Activated CD4-positive, alpha-beta T cell treated with anti-CD3 and anti-CD28 coated beads, Interleukin-2, Interleukin-4, amounts not matched to agents 100 ng/mL and 50 ng/mL, durations not matched to agents 16 hours and 8 hours (primary cell): ENCODE data around the gene PROM2.

Experiments
- DNase-seq: peaks from one replicate; pipeline ENCODE4 v3.0.0-alpha.2; 2020; ENCODE audit warnings: low spot score

Gene PROM2

DNA sequence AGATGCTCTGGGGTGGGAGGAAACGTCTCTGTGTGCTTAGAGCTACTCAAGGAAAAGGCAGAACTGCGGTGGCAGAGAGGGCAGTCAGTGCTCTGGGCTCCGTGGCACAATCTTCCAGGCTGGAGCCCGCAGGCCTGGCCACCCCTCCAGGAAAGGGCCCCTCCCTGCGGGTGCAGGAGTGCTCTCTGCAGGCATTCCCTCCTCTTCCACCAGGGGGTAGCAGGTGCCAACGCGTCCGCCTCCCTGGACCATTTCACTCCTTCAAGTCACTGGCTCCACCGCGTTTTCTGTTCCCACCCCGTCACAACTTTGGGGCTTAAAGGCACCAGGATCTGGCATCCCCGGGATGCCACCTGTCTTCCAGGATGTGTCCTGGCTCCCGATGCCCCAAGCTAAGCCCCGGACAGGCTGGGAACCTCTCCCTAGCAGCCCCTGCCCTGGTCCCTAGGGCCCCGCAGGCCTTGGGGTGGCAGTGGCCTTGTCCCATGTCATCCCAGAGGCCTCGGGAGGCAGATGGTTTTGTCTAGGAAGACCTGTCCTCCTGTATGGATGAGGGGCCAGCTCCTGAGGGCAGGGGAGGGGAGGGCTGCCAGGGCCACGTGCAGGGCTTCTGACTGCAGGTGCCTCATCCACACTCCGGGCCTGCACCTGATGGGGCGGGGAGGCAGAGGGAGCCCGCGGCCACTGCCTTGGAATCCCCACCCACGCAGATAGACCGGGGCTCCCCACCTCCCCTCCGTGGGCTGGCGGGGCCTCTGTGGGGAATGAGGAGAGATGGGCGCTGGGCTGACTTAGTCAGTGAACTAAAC lies 49.3 kb downstream of the PROM2 start:
- DNase-seq: no peak

DNA sequence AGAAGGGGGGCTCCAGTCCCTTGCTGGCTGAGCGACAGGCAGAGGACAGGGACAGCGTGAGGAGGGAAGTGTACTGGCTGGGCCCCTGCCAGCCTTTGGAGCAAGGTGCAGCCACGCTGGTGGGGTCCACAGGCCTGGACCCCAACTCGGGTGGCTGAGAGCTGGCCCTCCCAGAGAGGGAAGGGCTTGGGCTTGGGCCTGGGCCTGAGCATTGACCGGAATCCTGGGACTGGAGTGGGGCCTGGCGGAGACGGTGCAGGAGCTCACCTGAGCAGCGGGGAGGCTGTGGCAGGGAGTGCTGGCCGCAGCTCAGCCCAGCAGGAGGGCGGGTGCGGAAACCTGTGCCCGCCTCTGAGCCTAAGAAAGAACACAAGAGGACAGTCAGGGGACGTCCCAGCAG lies 50.8 kb downstream of the PROM2 start:
- no peak for DNase-seq

DNA sequence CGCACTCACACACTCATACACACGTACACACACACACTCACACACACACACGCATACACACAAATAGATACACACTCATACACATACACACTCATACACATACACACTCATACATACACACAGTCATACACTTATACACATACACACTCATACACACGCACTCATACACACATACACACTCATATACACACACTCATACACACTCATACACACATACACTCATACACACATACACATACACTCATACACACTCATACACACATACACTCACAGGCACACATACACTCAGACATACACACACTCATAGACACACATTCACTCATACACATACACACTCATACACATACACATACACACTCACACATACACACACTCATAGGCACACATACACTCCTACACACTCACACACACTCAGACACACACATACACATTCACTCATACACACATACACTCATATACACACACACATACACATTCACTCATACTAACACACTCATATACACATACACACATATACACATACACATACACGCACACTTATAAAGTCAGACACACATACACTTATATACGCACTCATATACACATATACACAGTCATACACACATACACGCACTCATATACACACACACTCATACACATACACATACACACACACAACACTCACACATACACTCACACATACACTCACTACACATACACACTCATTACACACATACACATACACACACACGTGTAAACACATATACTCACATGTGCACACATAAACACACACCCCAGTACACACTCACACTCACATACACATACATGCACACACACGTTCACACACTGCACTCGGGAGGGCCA lies 51.6 kb downstream of the PROM2 start:
- no peak for DNase-seq

DNA sequence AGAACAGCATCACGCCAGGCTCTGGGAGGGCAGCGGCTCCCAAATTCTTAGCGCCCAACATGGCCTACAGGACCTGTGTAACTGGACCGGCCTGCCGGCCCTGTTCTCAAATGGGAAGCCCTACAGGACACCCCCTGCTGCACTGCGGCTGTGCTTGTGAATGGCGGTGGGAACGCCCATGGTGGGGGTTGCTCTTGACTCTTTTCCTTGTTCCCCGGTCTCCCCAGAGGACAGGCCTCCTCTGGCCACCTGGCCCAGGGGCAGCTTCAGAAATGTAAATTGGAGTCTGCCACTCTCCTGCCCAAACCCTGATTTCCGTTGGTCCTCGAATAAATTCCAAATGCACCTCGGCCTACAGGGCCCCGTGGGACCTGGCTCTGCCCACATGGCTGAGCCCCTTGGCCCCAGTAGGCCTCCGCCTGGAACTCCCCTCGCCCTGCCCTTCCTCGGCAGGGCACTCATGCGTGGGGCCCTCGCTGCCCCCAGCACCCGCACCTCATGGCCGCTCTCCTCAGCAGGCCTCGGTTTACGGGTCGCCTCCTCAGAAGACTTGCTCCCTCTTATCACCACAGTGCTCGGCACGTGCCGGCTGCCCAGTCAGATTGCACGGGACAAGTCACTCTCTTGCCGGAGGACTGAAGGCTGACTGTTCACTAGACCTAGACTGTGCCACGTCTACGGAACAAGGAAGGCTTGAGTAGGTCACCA lies 52.3 kb downstream of the PROM2 start:
- no peak for DNase-seq

DNA sequence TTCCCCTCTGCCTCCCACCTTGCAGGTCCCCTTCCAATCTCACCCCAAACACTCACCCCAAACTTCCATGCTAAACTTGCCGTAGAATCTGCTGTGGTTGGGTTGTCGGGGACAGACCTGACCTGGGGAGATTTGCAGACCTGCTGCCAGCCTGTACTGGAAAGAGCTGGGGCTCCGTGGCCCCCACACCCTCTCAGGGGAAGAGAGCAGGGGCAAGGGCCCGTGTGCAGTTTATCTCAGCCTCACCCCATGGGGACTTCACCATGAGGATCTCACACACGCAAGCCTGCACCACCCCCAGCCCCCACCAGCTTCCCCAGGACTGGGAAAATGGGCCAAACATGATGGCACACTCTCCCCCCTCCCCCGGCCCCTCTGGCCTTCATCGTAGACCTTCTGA lies 53.6 kb downstream of the PROM2 start:
- DNase-seq: no peak

DNA sequence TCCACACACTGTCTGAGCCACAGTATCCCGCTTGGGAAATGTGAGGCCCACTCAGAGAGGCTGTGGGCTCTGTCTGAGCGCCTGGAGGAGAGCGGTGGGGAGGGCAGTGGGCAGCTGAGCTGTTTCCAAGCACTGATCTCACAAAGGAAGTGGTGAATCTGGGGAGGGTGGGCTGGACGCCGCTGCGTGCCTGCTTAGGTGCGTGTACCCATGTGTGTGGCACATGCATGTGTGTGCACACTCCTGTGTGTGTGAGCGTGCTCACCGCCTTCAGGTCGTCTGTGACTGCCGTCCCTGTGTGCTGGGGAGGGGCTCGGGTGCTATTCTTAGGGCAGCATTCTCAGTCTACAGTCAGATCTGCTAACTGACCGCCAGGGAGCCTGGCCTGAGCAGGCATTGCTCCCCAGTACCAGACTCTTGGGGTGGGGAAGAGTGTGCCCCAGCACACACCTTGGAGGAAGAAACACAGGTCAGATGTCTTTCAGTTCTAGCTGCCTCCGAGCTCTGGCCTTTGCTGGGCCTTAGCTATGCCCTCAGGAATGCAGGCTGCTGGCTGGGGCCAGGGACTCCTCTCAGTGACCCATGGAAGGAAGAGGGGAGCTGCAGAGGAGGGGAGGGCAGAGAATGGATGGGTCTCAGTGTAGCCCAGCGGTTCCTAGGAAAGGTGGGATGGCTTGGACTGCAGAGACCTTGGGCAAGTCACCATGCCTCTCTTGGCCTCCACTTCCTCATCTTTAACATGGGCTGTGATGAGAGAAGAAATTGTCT lies 54.3 kb downstream of the PROM2 start:
- no peak for DNase-seq

DNA sequence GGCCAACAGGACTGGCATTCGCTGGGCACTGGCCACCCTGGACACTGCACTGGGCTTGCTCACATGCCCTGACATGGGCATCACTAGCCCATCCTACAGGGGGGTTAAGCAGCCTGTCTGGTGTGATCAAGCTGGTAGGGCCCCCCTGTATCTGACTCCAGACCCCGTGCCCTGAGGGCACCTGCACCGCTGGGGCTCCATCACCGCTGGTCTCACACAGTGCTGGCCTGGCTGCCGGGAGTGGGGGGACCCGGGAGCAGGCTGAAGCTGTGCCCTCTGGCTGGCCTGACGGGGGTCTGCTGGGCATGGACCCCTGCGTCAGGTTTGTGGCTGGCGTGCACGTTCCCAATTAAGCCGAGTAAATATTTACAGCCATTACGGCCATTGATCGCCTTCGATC lies 55.2 kb downstream of the PROM2 start:
- DNase-seq: no peak

DNA sequence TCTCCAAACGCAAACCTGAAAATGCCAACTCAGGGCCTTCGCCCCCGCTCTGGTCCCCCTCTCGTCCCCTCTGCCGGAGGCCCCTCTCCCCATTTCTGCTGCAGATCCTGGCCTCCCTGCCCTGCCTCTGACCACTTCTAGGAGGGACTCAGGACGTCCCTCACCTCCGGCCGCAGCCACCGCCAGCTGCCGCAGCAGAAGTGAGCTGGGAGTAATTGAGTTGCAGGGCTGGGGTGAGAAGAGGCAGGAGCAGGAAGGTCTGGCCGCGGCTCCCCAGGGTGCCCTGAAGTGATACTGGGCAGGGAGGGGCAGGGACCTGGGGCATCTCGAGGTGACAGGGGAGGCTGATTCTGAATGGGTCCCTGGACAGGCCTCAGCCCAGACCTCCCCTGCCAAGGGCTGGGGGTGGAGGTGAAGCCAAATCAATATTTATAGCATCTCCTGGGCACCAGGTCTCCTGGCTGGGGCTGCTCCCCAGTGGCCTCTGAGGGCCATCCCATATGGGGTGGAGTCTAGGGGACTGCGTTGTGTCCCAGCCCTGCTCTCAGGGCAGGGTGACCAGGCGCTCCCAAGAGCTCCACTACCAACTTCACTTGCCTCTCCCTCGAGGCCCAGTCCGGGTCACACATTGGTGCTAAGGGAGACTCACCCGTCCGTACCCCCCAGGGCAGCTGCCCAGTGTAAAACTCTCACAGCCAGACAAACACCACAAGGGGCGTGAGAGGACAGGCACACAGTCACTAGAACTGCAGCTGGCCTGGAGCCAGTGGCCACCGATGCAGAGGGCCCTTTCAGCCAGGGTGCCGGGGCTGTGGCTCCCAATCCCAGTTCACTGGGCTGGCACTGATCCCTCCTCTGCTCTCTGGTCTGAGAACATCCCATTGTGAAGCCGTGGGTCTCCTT lies 55.9 kb downstream of the PROM2 start:
- DNase-seq: no peak

DNA sequence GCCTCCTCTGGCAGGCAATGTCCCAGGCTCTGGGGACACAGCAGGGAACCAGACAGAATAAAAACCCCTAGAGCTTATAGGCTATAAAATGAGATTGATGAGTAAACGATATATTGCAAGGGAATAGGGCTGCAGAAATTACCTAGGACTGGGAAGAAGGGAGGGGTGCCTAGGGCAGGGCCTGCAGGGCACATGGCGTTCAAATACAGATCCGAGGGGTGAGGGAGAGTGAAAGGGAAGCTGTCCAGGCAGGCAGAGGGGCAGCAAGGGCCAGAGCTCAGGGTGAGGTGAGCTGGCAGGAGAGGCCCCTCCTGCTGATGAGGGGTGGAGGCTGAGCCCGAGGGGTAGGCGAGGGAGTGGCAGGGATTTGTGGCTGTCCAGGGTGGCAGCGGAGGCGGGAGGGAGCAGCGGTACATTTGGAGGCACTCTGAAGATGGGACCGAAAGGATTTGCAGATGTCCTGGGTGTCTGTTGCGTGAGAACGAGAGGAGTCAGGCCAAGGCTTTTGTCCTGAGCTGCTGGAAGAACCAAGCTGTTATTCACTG lies 56.6 kb downstream of the PROM2 start:
- no peak for DNase-seq

DNA sequence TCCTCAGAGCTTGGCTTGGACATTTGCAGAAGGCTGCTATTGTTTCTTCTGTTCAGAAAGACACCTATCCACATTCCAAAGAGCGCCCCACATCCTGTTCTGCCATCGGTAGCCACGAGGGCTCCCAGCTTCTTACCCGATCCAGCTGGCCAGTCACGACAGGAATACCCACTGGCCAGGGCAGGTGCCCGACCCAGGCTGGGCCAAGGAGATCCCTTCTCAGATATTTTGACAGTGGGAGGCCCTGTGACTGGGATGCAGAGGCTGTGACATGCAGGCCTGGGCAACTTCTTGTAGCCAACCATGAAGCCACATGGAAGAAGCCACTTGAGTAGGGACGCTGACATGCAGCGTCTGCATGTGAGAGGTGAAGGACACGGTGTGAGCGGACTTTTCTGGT lies 57.4 kb downstream of the PROM2 start:
- DNase-seq: no peak

DNA sequence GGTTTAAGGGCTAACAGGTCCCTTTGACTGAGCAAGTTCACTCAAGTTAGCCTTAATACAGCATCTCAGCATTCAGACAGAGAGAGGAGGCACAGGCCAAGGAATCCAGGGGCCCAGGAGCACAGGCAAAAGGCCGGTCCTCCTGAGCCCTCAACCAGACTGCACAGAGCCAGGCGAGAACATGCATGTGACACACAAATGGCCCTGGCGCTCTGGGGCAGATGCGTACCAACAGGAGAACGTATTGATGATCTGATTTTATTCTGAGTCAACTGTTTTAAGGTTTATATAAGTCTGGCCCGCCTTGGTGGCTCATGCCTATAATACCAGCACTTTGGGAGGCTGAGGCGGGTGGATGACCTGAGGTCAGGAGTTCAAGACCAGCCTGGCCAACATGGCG lies 57.8 kb downstream of the PROM2 start:
- no peak for DNase-seq

DNA sequence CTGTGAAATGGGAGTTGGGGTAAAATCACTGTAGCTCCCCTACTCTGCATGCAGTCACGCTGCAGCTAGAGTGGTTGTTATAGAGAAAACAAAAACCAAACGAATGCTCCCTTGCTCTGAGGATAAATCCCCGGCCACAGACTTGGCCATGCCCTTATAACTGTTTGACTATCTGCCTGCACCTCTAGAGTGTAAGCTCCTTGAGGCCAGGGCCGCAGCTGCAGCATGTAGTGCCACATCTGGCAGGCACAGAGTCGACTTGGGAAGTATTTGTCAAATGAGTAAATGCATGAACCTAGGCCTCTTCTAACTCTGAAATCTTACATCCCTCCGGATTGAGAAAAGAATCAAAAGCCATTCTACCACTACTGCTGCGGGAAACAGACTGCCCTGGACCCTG lies 58.8 kb downstream of the PROM2 start:
- no peak for DNase-seq

DNA sequence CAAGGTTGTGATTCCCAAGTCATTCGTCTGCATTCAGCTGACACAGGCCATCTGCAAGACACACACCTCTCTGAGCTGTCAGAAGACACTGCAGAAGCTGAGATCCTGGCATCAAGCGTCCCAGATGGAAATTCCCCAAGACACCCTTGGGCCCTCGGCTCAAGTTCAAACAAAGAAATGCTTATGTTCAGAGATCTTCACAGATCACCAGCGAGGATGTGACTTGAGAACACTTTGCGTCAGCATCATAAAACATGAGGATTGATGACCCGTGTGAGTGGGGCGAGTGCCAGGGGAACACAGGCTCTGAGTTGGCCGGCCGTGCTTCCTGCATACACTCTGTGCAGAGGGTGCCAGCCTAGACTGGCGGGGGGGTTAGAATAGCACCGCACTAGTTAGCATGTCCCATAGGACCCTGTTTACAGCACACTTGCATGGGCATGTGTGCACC lies 59.7 kb downstream of the PROM2 start:
- no peak for DNase-seq

DNA sequence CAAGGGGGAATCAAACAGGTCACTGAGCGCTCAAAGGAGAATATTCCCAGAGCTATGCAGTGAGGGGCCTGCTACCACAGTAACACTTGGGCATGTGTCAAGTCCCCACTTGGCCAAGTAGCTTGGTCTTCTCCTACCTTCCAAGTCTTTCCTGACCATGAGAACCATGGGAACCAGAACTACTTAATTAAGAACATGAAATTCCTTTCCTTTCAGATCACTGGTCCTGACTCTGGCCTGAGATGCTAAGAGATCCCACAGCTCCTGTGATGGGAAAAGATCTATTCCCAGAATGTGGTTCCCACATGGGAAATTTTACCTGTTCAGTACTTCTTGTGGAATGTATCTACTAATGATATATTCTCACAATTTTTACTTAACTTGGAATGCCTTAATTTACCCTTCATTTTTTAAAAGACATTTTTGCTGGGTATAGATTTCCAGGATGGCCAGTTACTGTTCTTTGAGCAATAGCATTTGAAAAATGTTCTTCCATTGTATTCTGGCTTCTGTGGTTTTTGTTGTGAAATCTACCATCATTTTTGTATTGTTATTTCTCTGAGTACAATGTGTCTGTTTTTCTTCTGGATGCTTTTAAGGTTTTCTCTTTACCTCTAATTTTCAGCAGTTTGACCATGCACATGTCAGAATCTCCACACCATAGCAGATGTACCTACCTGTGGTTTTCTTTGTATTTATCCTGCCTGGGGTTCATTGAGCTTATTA lies 60.8 kb downstream of the PROM2 start:
- DNase-seq: no peak

DNA sequence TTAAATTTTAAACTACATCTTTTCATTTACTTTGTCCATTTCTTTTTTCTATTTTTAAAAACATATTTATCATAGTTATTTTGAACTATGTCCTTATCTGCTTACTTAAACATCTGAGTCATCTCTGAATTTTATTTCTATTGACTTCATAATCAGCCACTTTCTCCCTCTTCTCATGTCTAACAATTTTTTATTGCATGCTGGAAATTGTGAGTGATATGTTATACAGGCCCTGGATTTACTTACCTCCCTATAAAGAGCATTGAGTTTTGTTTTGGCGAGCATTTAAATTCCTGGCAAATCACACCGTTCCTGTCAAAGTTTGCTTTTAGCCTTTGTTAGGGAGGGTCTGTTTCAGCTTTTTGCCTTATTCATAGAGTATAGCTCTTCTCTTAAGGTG lies 62.2 kb downstream of the PROM2 start:
- no peak for DNase-seq

DNA sequence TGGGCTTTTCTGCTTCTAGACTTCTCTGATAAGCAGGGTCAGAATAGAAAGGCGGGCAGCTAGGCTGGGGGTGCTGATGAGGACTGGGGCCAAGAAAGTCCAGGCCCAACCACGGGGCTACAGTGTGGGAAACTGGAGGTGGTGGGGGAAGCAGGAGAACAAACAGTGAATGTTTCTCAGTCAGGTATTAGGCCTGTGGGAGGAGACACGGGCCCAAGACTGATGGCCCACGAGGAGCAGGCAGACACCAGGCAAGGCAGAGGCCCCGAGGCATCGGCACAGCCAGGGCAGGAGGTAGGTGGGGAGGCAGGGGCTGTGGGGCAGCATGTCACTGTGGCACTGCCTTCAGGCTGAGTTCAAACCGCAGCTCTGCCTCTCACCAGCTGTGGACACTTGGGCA lies 63.6 kb downstream of the PROM2 start:
- DNase-seq: no peak
